SK-N-SH (cell line): ENCODE measurements around the gene CIC. TPM values are rescaled to one million over a fixed set of nuclear protein-coding genes. Genes with fewer than 3 reads are reported as not detected.

Experiments
- CTCF ChIA-PET: fragments of 300-600, 350-600 bp; formaldehyde crosslinking; extraction: SDS; loops from one replicate; lab custom pipeline; 2021; lab: Yijun Ruan, JAX
- POLR2A ChIA-PET: fragments of 350-600 bp; sonication (Branson Sonifier 250); formaldehyde crosslinking; extraction: SDS; loops from one replicate; lab custom pipeline; 2020; ENCODE audit warnings: antibody characterized with exemption, inconsistent platforms; lab: Yijun Ruan, JAX
- DNase-seq: peaks from one replicate; pipeline ENCODE4 v3.0.0; 2012
- H2AFZ ChIP-seq: fragments of 200-600 bp; sonication (generic); 2 replicates; pipeline ENCODE4 v1.8.1; 2016; ENCODE audit warnings: antibody characterized with exemption, mild to moderate bottlenecking, low read depth
- H3F3A ChIP-seq: fragments of 200-600 bp; sonication (generic); replicated peaks from 2 replicates; pipeline ENCODE3; 2016; ENCODE audit warnings: antibody characterized with exemption, mild to moderate bottlenecking; ENCODE audit not compliant: insufficient read depth
- H3K27ac ChIP-seq, 2 experiments: fragments of 200-500 bp in 1 of 2; fragments of 200-600 bp in 1 of 2; sonication (Bioruptor generic) in 1 of 2; sonication (generic), shearing (Covaris generic) in 1 of 2; 2 replicates each; pipeline versions ENCODE4 v1.5.1 to v1.6.1; 2014 to 2016; ENCODE audit warnings: low read depth in 2 of 2, inconsistent platforms in 1 of 2, low read length in 1 of 2, mild to moderate bottlenecking in 1 of 2, mixed read lengths in 1 of 2
- H3K27me3 ChIP-seq: fragments of 200-600 bp; sonication (generic), shearing (Covaris generic); 2 replicates; pipeline ENCODE4 v1.6.1; 2016; ENCODE audit warnings: mixed run types; ENCODE audit not compliant: insufficient read depth
- H3K36me3 ChIP-seq, 2 experiments: fragments of 200-500 bp in 1 of 2; fragments of 200-600 bp in 1 of 2; sonication (Bioruptor generic) in 1 of 2; sonication (generic) in 1 of 2; replicated peaks in 1 of 2; 2 replicates each; pipeline versions ENCODE3 to v1.5.1; 2014 to 2016; ENCODE audit warnings: low read length in 1 of 2, mild to moderate bottlenecking in 1 of 2; ENCODE audit not compliant: insufficient read depth in 2 of 2, control insufficient read depth in 1 of 2
- H3K4me1 ChIP-seq, 2 experiments: fragments of 200-500 bp in 1 of 2; fragments of 200-600 bp in 1 of 2; sonication (Bioruptor generic) in 1 of 2; sonication (generic), shearing (Covaris generic) in 1 of 2; 2 replicates each; pipeline versions ENCODE4 v1.5.1 to v1.6.1; 2014 to 2016; ENCODE audit warnings: low read depth in 1 of 2, low read length in 1 of 2, mixed run types in 1 of 2; ENCODE audit not compliant: insufficient read depth in 2 of 2, control insufficient read depth in 1 of 2
- H3K4me2 ChIP-seq: fragments of 200-600 bp; sonication (generic), shearing (Covaris generic); 2 replicates; pipeline ENCODE4 v1.6.1; 2017; ENCODE audit warnings: mixed run types
- H3K4me3 ChIP-seq, 2 experiments: fragments of 200-500 bp in 1 of 2; fragments of 200-600 bp in 1 of 2; sonication (Bioruptor generic) in 1 of 2; sonication (generic), shearing (Covaris generic) in 1 of 2; 2 replicates each; pipeline versions ENCODE4 v1.5.1 to v1.8.1; 2014 to 2016; ENCODE audit warnings: low read depth in 2 of 2, inconsistent platforms in 1 of 2, low read length in 1 of 2, mild to moderate bottlenecking in 1 of 2, mixed read lengths in 1 of 2, moderate library complexity in 1 of 2
- H3K79me2 ChIP-seq: fragments of 200-600 bp; sonication (generic); 2 replicates; pipeline ENCODE4 v1.8.1; 2017; ENCODE audit warnings: mild to moderate bottlenecking; ENCODE audit not compliant: insufficient read depth
- H3K9ac ChIP-seq: fragments of 200-600 bp; sonication (generic); 2 replicates; pipeline ENCODE4 v1.6.1; 2017; ENCODE audit warnings: mixed run types
- H3K9me2 ChIP-seq: fragments of 200-600 bp; sonication (generic); 2 replicates; pipeline ENCODE4 v1.6.1; 2017; ENCODE audit warnings: mixed run types
- H3K9me3 ChIP-seq: fragments of 200-600 bp; sonication (generic); 2 replicates; pipeline ENCODE4 v1.6.1; 2017; ENCODE audit warnings: mixed run types, mild to moderate bottlenecking, moderate library complexity
- H4K20me1 ChIP-seq: fragments of 200-600 bp; sonication (generic); 2 replicates; pipeline ENCODE4 v1.6.1; 2017; ENCODE audit warnings: mild to moderate bottlenecking, mixed run types; ENCODE audit not compliant: insufficient read depth
- FOXJ3 ChIP-seq: sonication (generic); formaldehyde crosslinking; IDR thresholded peaks from 2 replicates; pipeline ENCODE4 v1.5.1; 2020; ENCODE audit warnings: mild to moderate bottlenecking, missing genetic modification reagents
- FOXM1 ChIP-seq: IDR thresholded peaks from 2 replicates; pipeline ENCODE4 v1.4.0; 2012; ENCODE audit warnings: low read depth, mild to moderate bottlenecking
- GATA2 ChIP-seq: sonication (generic); formaldehyde crosslinking; IDR thresholded peaks from 2 replicates; pipeline ENCODE4 v1.5.0; 2020; ENCODE audit warnings: mild to moderate bottlenecking, missing genetic modification reagents
- IRF3 ChIP-seq: fragments of 150-350 bp; IDR thresholded peaks from 2 replicates; pipeline ENCODE4 v1.6.1; 2016; ENCODE audit warnings: mild to moderate bottlenecking, low read depth, low read length
- JUND ChIP-seq: IDR thresholded peaks from 2 replicates; pipeline ENCODE4 v1.4.0; 2012
- MXI1 ChIP-seq: IDR thresholded peaks from 2 replicates; pipeline ENCODE4 v1.6.1; 2012; ENCODE audit warnings: mild to moderate bottlenecking, low read depth, low read length, improper control_type of control experiment
- NFIC ChIP-seq: IDR thresholded peaks from 2 replicates; pipeline ENCODE4 v1.4.0; 2012; ENCODE audit warnings: borderline replicate concordance
- NRF1 ChIP-seq: IDR thresholded peaks from 2 replicates; pipeline ENCODE4 v1.6.1; 2012; ENCODE audit warnings: low read depth, mild to moderate bottlenecking, low read length
- PBX3 ChIP-seq: IDR thresholded peaks from 2 replicates; pipeline ENCODE4; 2012
- POLR2AphosphoS5 ChIP-seq: IDR thresholded peaks from 2 replicates; pipeline ENCODE4 v1.6.1; 2012; ENCODE audit warnings: low read depth, low read length
- RAD21 ChIP-seq: IDR thresholded peaks from 2 replicates; pipeline ENCODE4 v1.6.1; 2012; ENCODE audit warnings: mild to moderate bottlenecking, low read length
- RCOR1 ChIP-seq: fragments of 150-350 bp; IDR thresholded peaks from 2 replicates; pipeline ENCODE4 v1.6.1; 2017; ENCODE audit warnings: antibody characterized with exemption, low read length
- RFX5 ChIP-seq: IDR thresholded peaks from 2 replicates; pipeline ENCODE4 v1.6.1; 2012; ENCODE audit warnings: mild to moderate bottlenecking, improper control_type of control experiment, low read length
- RXRA ChIP-seq: IDR thresholded peaks from 2 replicates; pipeline ENCODE4 v1.4.0; 2012; ENCODE audit warnings: low read depth, mild to moderate bottlenecking, borderline replicate concordance
- SMC3 ChIP-seq: IDR thresholded peaks from 2 replicates; pipeline ENCODE4 v1.6.1; 2012; ENCODE audit warnings: low read depth, low read length, improper control_type of control experiment
- TAF1 ChIP-seq: IDR thresholded peaks from 2 replicates; pipeline ENCODE4 v1.6.1; 2012; ENCODE audit warnings: low read depth, mild to moderate bottlenecking, low read length, moderate library complexity, borderline replicate concordance
- TCF12 ChIP-seq: IDR thresholded peaks from 2 replicates; pipeline ENCODE4 v1.4.0; 2012
- TEAD4 ChIP-seq: IDR thresholded peaks from 2 replicates; pipeline ENCODE4 v1.4.0; 2012; ENCODE audit warnings: mild to moderate bottlenecking, borderline replicate concordance; ENCODE audit not compliant: insufficient read depth
- USF1 ChIP-seq: IDR thresholded peaks from 2 replicates; pipeline ENCODE4 v1.4.0; 2012; ENCODE audit warnings: low read depth, borderline replicate concordance
- YY1 ChIP-seq: IDR thresholded peaks from 2 replicates; pipeline ENCODE4 v1.4.0; 2012; ENCODE audit warnings: low read depth, mild to moderate bottlenecking
- WGBS: methylation state at CpG from one replicate; pipeline ENCODE4 v1.1.6; 2017; ENCODE audit warnings: low lambda C conversion rate; 5-methylcytosine and 5-hydroxymethylcytosine counted together
- polyA plus RNA-seq, 3 experiments: library from polyadenylated mRNA; depleted of rRNA; stranded (reverse); fragments of >200 nt; gene quantifications; 2 replicates each; pipeline ENCODE4 v1.2.3, GENCODE V29; 2012

The CIC gene
- polyA plus RNA-seq, 1 of the 3 experiments (the other 2 are of a cell fraction), result 16.9 TPM

GRCh38 chr19:42219812-42220750 is 49.0 kb upstream of the CIC start, which contains the start of gene ZNF526 (continued):
- TF ChIP-seq IRF3, result peak; percentile 54
- no peak for TF ChIP-seq RAD21
- no peak for TF ChIP-seq RCOR1
- no peak for TF ChIP-seq RXRA
- TF ChIP-seq NRF1, result peak; percentile 97
- TF ChIP-seq GATA2 (CRISPR knock-in tag), result peak; percentile 88
- TF ChIP-seq JUND, result no peak
- TF ChIP-seq TEAD4, result no peak
- TF ChIP-seq NFIC, result no peak
- TF ChIP-seq POLR2AphosphoS5, result peak; percentile 87
- peak; percentile 65 for TF ChIP-seq TAF1
- TF ChIP-seq YY1, result no peak
- peak; percentile 92 for TF ChIP-seq RFX5

- no peaks in the 10 kb centered on the region for H3K9me3 ChIP-seq
- CTCF ChIA-PET, result interaction anchor here (0.6 to 2.6 kb wide), 7 partner anchors 10 to 112 kb away, joined by 3 to 8 read pairs (median 3); no protein-coding TSS in a partner anchor
- H2AFZ ChIP-seq, result no peak overlapping the region
- peak overlapping the region; percentile 79 for H3K4me3 ChIP-seq
- H3K27me3 ChIP-seq, result no peaks in the 10 kb centered on the region
- POLR2A ChIA-PET, result interaction anchor here (1.2 to 1.6 kb wide), 2 partner anchors 9 to 19 kb away, joined by 3 to 7 read pairs; no protein-coding TSS in a partner anchor
- H3K27ac ChIP-seq, result peak overlapping the region; percentile 70 to 79; a peak in 3 of 4 replicates
- H3K4me2 ChIP-seq, result peak overlapping the region; percentile 88
- no peak for DNase-seq
- peaks cover 12% of the 10 kb centered on the region for H3F3A ChIP-seq
- 0% methylated on average over 6 of the region's 6 CpGs for WGBS
- peak overlapping the region; percentile 85 for H3K9ac ChIP-seq
- H3K9me2 ChIP-seq, result no peaks in the 10 kb centered on the region
- peaks cover 0 to 17% of the 10 kb centered on the region in 2 experiments for H3K36me3 ChIP-seq
- H4K20me1 ChIP-seq, result peaks cover 1% of the 10 kb centered on the region
- peaks cover 80% of the 10 kb centered on the region for H3K79me2 ChIP-seq
- TF ChIP-seq USF1 (no peak), RXRA (no peak), MXI1 (no peak), SMC3 (no peak), POLR2AphosphoS5 (no peak), TCF12 (no peak), PBX3 (no peak), FOXM1 (no peak), FOXJ3 (CRISPR knock-in tag) (no peak), NFIC (no peak), YY1 (no peak)
- H3K4me1 ChIP-seq, result peaks cover 9 to 27% of the 10 kb centered on the region in 2 experiments; a peak in 2 of 4 replicates
These were observed 48.3 kb upstream of the CIC start for GRCh38 chr19:42220751-42221097.
